ENCODE measurements around the gene CACNA1B. TPM values are rescaled to one million over a fixed set of nuclear protein-coding genes. Genes with fewer than 3 reads are reported as not detected.

CACNA1B gene
- total and polyA plus RNA-seq, 3 donors from 2014 or later = 7.6 to 15.7 (median 11.0) TPM

- TF ChIP-seq CTCF (IDR thresholded peaks at IDR 0.05) (no peak), POLR2A (IDR thresholded peaks at IDR 0.05) (no peak)
- H3K27me3 ChIP-seq = no peaks in the 10 kb centered on the region
- H3K4me3 ChIP-seq = no peak overlapping the region
- 91 to 94% methylated on average over 4 to 10 of the region's 10 CpGs for WGBS, 2 donors
- no peaks in the 10 kb centered on the region for H3K4me1 ChIP-seq
- DNase-seq = peak; percentile 6
- no peaks in the 10 kb centered on the region for H3K36me3 ChIP-seq (ENCODE audit: low read depth, missing control alignments)
- H3K9me3 ChIP-seq = no peaks in the 10 kb centered on the region
- H3K27ac ChIP-seq = no peak overlapping the region
- intact Hi-C loops (cut with DNase I; ENCODE audit: low total_unique reads) = no loop called here
Observed at GRCh38 chr9:137973829-137974416, 96.3 kb downstream of the CACNA1B start.

GRCh38 chr9:137974746-137975526, 97.4 kb downstream of the CACNA1B start:
- no peaks in the 10 kb centered on the region for H3K27me3 ChIP-seq
- peak; percentile 4 for DNase-seq
- H3K27ac ChIP-seq = no peak overlapping the region
- no peak for TF ChIP-seq CTCF (IDR thresholded peaks at IDR 0.05)
- no peak for TF ChIP-seq POLR2A (IDR thresholded peaks at IDR 0.05)
- intact Hi-C loops (cut with DNase I; ENCODE audit: low total_unique reads) = no loop called here
- H3K4me1 ChIP-seq = no peaks in the 10 kb centered on the region
- H3K4me3 ChIP-seq = no peak overlapping the region
- 88 to 94% methylated on average over 7 to 15 of the region's 15 CpGs for WGBS, 2 donors
- H3K9me3 ChIP-seq = no peaks in the 10 kb centered on the region
- H3K36me3 ChIP-seq (ENCODE audit: low read depth, missing control alignments) = no peaks in the 10 kb centered on the region

- intact Hi-C loops (cut with DNase I; ENCODE audit: low total_unique reads) = no loop called here
- no peak for TF ChIP-seq POLR2A (IDR thresholded peaks at IDR 0.05)
- no peak for TF ChIP-seq CTCF (IDR thresholded peaks at IDR 0.05)
- DNase-seq = peak; percentile 6
- Histone ChIP-seq H3K9me3 (no peaks in the 10 kb centered on the region), H3K4me3 (no peak overlapping the region), H3K4me1 (no peaks in the 10 kb centered on the region), H3K36me3 (ENCODE audit: low read depth, missing control alignments) (no peaks in the 10 kb centered on the region), H3K27ac (no peak overlapping the region), H3K27me3 (no peaks in the 10 kb centered on the region)
- 82 to 91% methylated on average over 5 to 6 of the region's 6 CpGs for WGBS, 2 donors
Observed at GRCh38 chr9:137975527-137975913, 97.9 kb downstream of the CACNA1B start.

- no peak overlapping the region for H3K4me3 ChIP-seq
- 82 to 88% methylated on average over 6 to 8 of the region's 8 CpGs for WGBS, 2 donors
- no peaks in the 10 kb centered on the region for H3K36me3 ChIP-seq (ENCODE audit: low read depth, missing control alignments)
- no peaks in the 10 kb centered on the region for H3K4me1 ChIP-seq
- intact Hi-C loops (cut with DNase I; ENCODE audit: low total_unique reads) = no loop called here
- no peak overlapping the region for H3K27ac ChIP-seq
- TF ChIP-seq CTCF (IDR thresholded peaks at IDR 0.05) (no peak), POLR2A (IDR thresholded peaks at IDR 0.05) (no peak)
- H3K27me3 ChIP-seq = no peaks in the 10 kb centered on the region
- no peaks in the 10 kb centered on the region for H3K9me3 ChIP-seq
- peak; percentile 6 for DNase-seq
Observed at GRCh38 chr9:137975936-137976565, 98.5 kb downstream of the CACNA1B start.

Measured in testis (tissue), 3 donors.